IPS-18a (cell line): ENCODE results near the gene ZNF3.

Experiments
- H3K27ac ChIP-seq: one replicate; pipeline ENCODE4 v1.5.1; 2013; ENCODE audit warnings: low read length
- H3K27me3 ChIP-seq: one replicate; pipeline ENCODE4 v1.6.1; 2013; ENCODE audit warnings: mild to moderate bottlenecking, low read length; ENCODE audit not compliant: control insufficient read depth, insufficient read depth
- H3K36me3 ChIP-seq: one replicate; pipeline ENCODE4 v1.6.1; 2013; ENCODE audit warnings: low read depth, low read length; ENCODE audit not compliant: control insufficient read depth
- H3K4me1 ChIP-seq: one replicate; pipeline ENCODE4 v1.6.1; 2013; ENCODE audit warnings: low read depth, low read length; ENCODE audit not compliant: control insufficient read depth
- H3K4me3 ChIP-seq: one replicate; pipeline ENCODE4 v1.5.1; 2013; ENCODE audit warnings: low read length
- H3K9ac ChIP-seq: one replicate; pipeline ENCODE4 v1.6.1; 2013; ENCODE audit warnings: mild to moderate bottlenecking, low read length, moderate library complexity
- H3K9me3 ChIP-seq: one replicate; pipeline ENCODE4 v1.6.1; 2013; ENCODE audit warnings: low read depth, low read length; ENCODE audit not compliant: control insufficient read depth

Gene ZNF3

GRCh38 chr7:100106633-100107032, 25.1 kb upstream of the ZNF3 start:
- Histone ChIP-seq H3K4me1 (peaks cover 5% of the 10 kb centered on the region), H3K9me3 (no peaks in the 10 kb centered on the region), H3K4me3 (no peak overlapping the region)

GRCh38 chr7:100105534-100105933, 24.0 kb upstream of the ZNF3 start:
- Histone ChIP-seq H3K27ac (no peak overlapping the region), H3K36me3 (peaks cover 38% of the 10 kb centered on the region), H3K4me1 (peaks cover 5% of the 10 kb centered on the region)

More at GRCh38 chr7:100106633-100107032, 25.1 kb upstream of the ZNF3 start:
- no peak overlapping the region for H3K9ac ChIP-seq
- no peak overlapping the region for H3K27ac ChIP-seq
- H3K27me3 ChIP-seq, result no peaks in the 10 kb centered on the region
- H3K36me3 ChIP-seq, result peaks cover 47% of the 10 kb centered on the region

GRCh38 chr7:100102950-100103840, 21.7 kb upstream of the ZNF3 start:
- H3K27ac ChIP-seq, result no peak overlapping the region
- H3K36me3 ChIP-seq, result peaks cover 46% of the 10 kb centered on the region
- H3K4me3 ChIP-seq, result peak overlapping the region; percentile 97
- peaks cover 5% of the 10 kb centered on the region for H3K4me1 ChIP-seq
- H3K9ac ChIP-seq, result no peak overlapping the region
- no peaks in the 10 kb centered on the region for H3K9me3 ChIP-seq
- H3K27me3 ChIP-seq, result no peaks in the 10 kb centered on the region

More at GRCh38 chr7:100105534-100105933, 24.0 kb upstream of the ZNF3 start:
- Histone ChIP-seq H3K4me3 (no peak overlapping the region), H3K27me3 (no peaks in the 10 kb centered on the region), H3K9ac (no peak overlapping the region), H3K9me3 (no peaks in the 10 kb centered on the region)

- H3K4me3 ChIP-seq, result peak within 1 kb of the TSS; percentile 97
- no peaks in the 10 kb centered on the region for H3K9me3 ChIP-seq
- peak within 1 kb of the TSS; percentile 100 for H3K9ac ChIP-seq
- H3K36me3 ChIP-seq, result peaks cover 51% of the 10 kb centered on the region
- no peaks in the 10 kb centered on the region for H3K27me3 ChIP-seq
- peak within 1 kb of the TSS; percentile 99 for H3K27ac ChIP-seq
- H3K4me1 ChIP-seq, result peaks cover 5% of the 10 kb centered on the region
Observed at GRCh38 chr7:100101016-100101862, 19.7 kb upstream of the ZNF3 start, which contains the start of the genes AP4M1 and MCM7. Gene AP4M1 (plus strand): TSS chr7:100101643. CDS start chr7:100101715, 72 bp downstream. Gene MCM7 (minus strand): TSS chr7:100101397. CDS start chr7:100101294, 103 bp downstream.

GRCh38 chr7:100100420-100101015, 19.0 kb upstream of the ZNF3 start:
- Histone ChIP-seq H3K4me3 (peak overlapping the region; percentile 97), H3K36me3 (peaks cover 52% of the 10 kb centered on the region), H3K27me3 (no peaks in the 10 kb centered on the region), H3K4me1 (peaks cover 5% of the 10 kb centered on the region), H3K9ac (peak overlapping the region; percentile 100), H3K9me3 (no peaks in the 10 kb centered on the region), H3K27ac (peak overlapping the region; percentile 99)

- Histone ChIP-seq H3K4me3 (peak overlapping the region; percentile 97), H3K27ac (peak overlapping the region; percentile 99), H3K9me3 (no peaks in the 10 kb centered on the region), H3K9ac (peak overlapping the region; percentile 100), H3K36me3 (peaks cover 57% of the 10 kb centered on the region), H3K4me1 (peaks cover 5% of the 10 kb centered on the region), H3K27me3 (no peaks in the 10 kb centered on the region)
Observed at GRCh38 chr7:100099452-100099851, 17.9 kb upstream of the ZNF3 start.

- Histone ChIP-seq H3K4me3 (peak overlapping the region; percentile 97), H3K27me3 (no peaks in the 10 kb centered on the region), H3K27ac (no peak overlapping the region), H3K36me3 (peaks cover 63% of the 10 kb centered on the region), H3K9me3 (no peaks in the 10 kb centered on the region), H3K9ac (no peak overlapping the region), H3K4me1 (peaks cover 5% of the 10 kb centered on the region)
Observed at GRCh38 chr7:100098913-100099312, 17.4 kb upstream of the ZNF3 start.

- no peaks in the 10 kb centered on the region for H3K4me1 ChIP-seq
- no peak overlapping the region for H3K9ac ChIP-seq
- no peak overlapping the region for H3K27ac ChIP-seq
- no peaks in the 10 kb centered on the region for H3K9me3 ChIP-seq
- H3K4me3 ChIP-seq, result no peak overlapping the region
- peaks cover 91% of the 10 kb centered on the region for H3K36me3 ChIP-seq
- H3K27me3 ChIP-seq, result no peaks in the 10 kb centered on the region
Observed at GRCh38 chr7:100095704-100096103, 14.2 kb upstream of the ZNF3 start.

- Histone ChIP-seq H3K27ac (no peak overlapping the region), H3K4me3 (no peak overlapping the region), H3K4me1 (no peaks in the 10 kb centered on the region), H3K27me3 (no peaks in the 10 kb centered on the region), H3K9ac (no peak overlapping the region), H3K36me3 (peaks cover 95% of the 10 kb centered on the region), H3K9me3 (no peaks in the 10 kb centered on the region)
Observed at GRCh38 chr7:100095289-100095688, 13.8 kb upstream of the ZNF3 start.

GRCh38 chr7:100093925-100094486, 12.5 kb upstream of the ZNF3 start:
- H3K9ac ChIP-seq, result no peak overlapping the region
- H3K27me3 ChIP-seq, result no peaks in the 10 kb centered on the region
- H3K4me1 ChIP-seq, result no peaks in the 10 kb centered on the region
- no peak overlapping the region for H3K27ac ChIP-seq
- H3K4me3 ChIP-seq, result no peak overlapping the region
- H3K9me3 ChIP-seq, result no peaks in the 10 kb centered on the region
- peaks cover 84% of the 10 kb centered on the region for H3K36me3 ChIP-seq

- no peak overlapping the region for H3K9ac ChIP-seq
- H3K27ac ChIP-seq, result no peak overlapping the region
- no peaks in the 10 kb centered on the region for H3K27me3 ChIP-seq
- no peaks in the 10 kb centered on the region for H3K4me1 ChIP-seq
- peaks cover 79% of the 10 kb centered on the region for H3K36me3 ChIP-seq
- no peaks in the 10 kb centered on the region for H3K9me3 ChIP-seq
- no peak overlapping the region for H3K4me3 ChIP-seq
Observed at GRCh38 chr7:100093498-100093897, 12.0 kb upstream of the ZNF3 start.
